Activated CD8-positive, alpha-beta T cell treated with anti-CD3 and anti-CD28 coated beads, Interleukin-2, amount 10 ng/mL, durations not matched to agents 7 days and 5 days (primary cell): ENCODE results near the gene DOK7. TPM values are rescaled to one million over a fixed set of nuclear protein-coding genes. Genes with fewer than 3 reads are reported as not detected.

Experiments used
- ATAC-seq: fragments of 150-1000 bp; cut with Tn5 transposase; one replicate; pipeline ENCODE4 v1.10.0; 2021; ENCODE audit warnings: moderate library complexity
- CTCF ChIA-PET: fragments of 350-600 bp; sonication (Branson Sonifier 250); formaldehyde crosslinking; loops from one replicate; lab custom pipeline; 2021; ENCODE audit warnings: antibody characterized with exemption; lab: Charles Lee
- POLR2A ChIA-PET: fragments of 350-600 bp; sonication (Branson Sonifier 250); formaldehyde crosslinking; loops from one replicate; lab custom pipeline; 2021; ENCODE audit warnings: antibody characterized with exemption; lab: Charles Lee
- DNase-seq: peaks from one replicate; pipeline ENCODE4 v3.0.0-alpha.2; 2020
- H3K27ac Mint-ChIP-seq: one replicate; pipeline ENCODE4 v1.8.0; 2021; ENCODE audit warnings: mild to moderate bottlenecking, mixed read lengths
- H3K27me3 Mint-ChIP-seq: one replicate; pipeline ENCODE4 v1.8.0; 2021; ENCODE audit warnings: low read depth, mixed read lengths
- H3K36me3 Mint-ChIP-seq: one replicate; pipeline ENCODE4 v1.8.0; 2021; ENCODE audit warnings: low read depth, mixed read lengths
- H3K4me1 Mint-ChIP-seq: one replicate; pipeline ENCODE4 v1.8.0; 2021; ENCODE audit warnings: low read depth, mixed read lengths
- H3K4me3 Mint-ChIP-seq: one replicate; pipeline ENCODE4 v1.8.0; 2021; ENCODE audit warnings: mild to moderate bottlenecking, mixed read lengths
- H3K9me3 Mint-ChIP-seq: one replicate; pipeline ENCODE4 v1.8.0; 2022; ENCODE audit warnings: mixed read lengths; ENCODE audit not compliant: insufficient read depth
- total RNA-seq, 2 experiments: library from RNA; stranded (reverse); gene quantifications; one replicate each; pipeline ENCODE4 v1.2.3, GENCODE V29; 2021

Gene DOK7
- total RNA-seq, 2 experiments from 2014 or later = not detected

DNA sequence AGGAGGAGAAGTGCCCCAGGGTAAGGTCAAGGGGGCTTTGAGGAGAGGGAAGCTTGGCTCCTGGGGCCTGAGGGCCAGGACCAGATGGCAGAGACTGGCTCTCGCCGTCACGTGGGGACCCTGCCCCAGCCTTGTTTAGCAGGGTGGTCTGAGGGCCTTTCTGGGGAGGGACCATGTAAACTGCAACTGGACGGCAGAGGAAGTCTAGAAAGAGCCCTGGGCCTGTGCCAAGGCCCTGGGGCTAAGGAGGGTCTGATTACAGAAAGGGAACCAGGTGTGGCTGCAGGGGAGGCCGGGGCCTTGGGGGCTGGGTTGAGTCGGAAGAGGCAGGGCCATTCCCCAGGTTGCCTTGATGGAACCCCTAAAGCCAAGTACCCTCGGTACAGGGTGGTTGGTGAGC lies 23.1 kb upstream of the DOK7 start:
- H3K27me3 Mint-ChIP-seq = no peaks in the 10 kb centered on the region
- H3K4me3 Mint-ChIP-seq = no peak overlapping the region
- ChIA-PET POLR2A (no interaction called here), CTCF (no interaction called here)
- ATAC-seq (no peak), DNase-seq (no peak)
- no peaks in the 10 kb centered on the region for H3K36me3 Mint-ChIP-seq
- H3K9me3 Mint-ChIP-seq = no peaks in the 10 kb centered on the region
- H3K27ac Mint-ChIP-seq = no peak overlapping the region
- H3K4me1 Mint-ChIP-seq = no peaks in the 10 kb centered on the region

DNA sequence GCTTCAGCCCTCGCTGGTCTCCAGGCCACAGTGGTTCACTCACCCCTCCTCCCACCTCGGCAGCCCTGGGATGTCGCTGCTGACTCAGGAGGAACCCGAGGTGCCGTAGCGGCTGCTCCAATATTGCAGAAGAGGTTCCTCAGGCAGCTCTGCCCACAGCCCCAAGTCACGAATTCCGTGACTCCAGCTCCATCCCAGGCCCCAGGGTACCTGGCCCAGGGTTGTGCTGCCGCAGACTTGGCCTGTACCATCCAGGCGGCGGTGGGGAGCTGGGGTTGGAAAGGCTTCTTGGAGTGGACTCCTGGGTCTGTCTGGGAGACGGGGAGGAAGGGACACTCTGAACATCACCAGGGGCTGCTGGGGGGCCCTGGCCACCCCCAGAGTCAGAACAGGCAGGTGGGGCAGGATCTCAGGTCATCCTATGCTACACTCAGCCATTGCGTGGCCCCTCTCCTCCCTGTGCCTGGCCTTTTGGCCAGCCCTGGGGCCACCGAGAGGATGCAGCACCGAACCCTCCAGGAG lies 22.1 kb upstream of the DOK7 start:
- no peaks in the 10 kb centered on the region for H3K27me3 Mint-ChIP-seq
- CTCF ChIA-PET = interaction anchor here (0.8 to 1.8 kb wide), 2 partner anchors 93 to 95 kb away, joined by 3 to 5 read pairs; no protein-coding TSS in a partner anchor
- H3K4me1 Mint-ChIP-seq = no peaks in the 10 kb centered on the region
- no peaks in the 10 kb centered on the region for H3K36me3 Mint-ChIP-seq
- H3K27ac Mint-ChIP-seq = no peak overlapping the region
- DNase-seq = no peak
- H3K4me3 Mint-ChIP-seq = no peak overlapping the region
- no peak for ATAC-seq
- POLR2A ChIA-PET = no interaction called here
- H3K9me3 Mint-ChIP-seq = no peaks in the 10 kb centered on the region

DNA sequence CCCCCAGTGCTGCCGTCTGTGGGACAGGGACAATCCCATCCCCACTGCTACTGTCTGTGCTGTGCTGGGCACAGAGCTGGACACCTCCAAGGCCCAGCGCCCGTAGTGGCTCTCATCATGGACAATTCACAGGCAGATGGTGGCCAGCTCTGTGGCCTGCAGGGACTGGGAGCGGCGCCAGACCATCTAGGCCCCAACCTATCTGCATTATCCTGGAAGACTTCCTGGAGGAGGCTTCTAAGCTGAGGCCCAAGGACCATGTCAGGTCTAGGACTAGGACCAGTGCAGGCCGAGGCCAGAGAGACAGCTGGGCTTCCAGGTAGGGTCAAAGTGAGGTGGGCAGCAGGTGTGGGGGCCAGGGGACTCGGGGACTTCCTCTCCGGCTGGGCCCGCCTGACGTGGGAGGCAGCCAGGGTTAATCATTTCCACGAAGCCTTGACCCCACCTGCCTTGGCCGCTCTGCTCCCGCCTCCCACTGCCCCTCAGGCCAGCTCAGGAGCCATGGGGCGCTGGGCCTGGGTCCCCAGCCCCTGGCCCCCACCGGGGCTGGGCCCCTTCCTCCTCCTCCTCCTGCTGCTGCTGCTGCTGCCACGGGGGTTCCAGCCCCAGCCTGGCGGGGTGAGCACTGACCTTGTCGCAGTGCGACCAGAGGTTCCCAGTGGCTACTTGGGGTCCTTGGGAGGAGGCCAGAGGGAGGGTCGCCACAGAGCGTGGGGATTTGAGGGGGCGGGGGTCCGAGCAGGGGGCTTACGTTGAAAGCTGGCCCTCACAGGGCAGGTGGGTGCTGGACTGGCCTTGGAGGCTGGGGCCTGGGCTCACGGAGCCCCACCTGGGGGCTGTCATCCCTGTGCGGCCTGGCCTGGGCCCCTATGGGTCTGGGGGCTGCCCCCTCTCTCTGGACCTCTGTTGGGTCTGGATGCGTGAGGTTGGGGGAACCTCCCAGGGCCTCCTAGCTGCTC lies 21.3 kb upstream of the DOK7 start, which contains the start of gene HGFAC:
Gene HGFAC, plus strand, starts transcription at position 468 of the 959 bp plus-strand sequence. Its CDS starts 34 bp downstream, at position 502.
- ATAC-seq = no peak
- no peak for DNase-seq
- no peaks in the 10 kb centered on the region for H3K9me3 Mint-ChIP-seq
- no peak within 1 kb of the TSS for H3K27ac Mint-ChIP-seq
- no peaks in the 10 kb centered on the region for H3K36me3 Mint-ChIP-seq
- no peak within 1 kb of the TSS for H3K4me3 Mint-ChIP-seq
- ChIA-PET POLR2A (no interaction called here), CTCF (interaction anchor here (0.8 to 1.8 kb wide), 3 partner anchors 94 to 334 kb away, joined by 3 to 8 read pairs (median 5); no protein-coding TSS in a partner anchor)
- H3K4me1 Mint-ChIP-seq = no peaks in the 10 kb centered on the region
- H3K27me3 Mint-ChIP-seq = no peaks in the 10 kb centered on the region

DNA sequence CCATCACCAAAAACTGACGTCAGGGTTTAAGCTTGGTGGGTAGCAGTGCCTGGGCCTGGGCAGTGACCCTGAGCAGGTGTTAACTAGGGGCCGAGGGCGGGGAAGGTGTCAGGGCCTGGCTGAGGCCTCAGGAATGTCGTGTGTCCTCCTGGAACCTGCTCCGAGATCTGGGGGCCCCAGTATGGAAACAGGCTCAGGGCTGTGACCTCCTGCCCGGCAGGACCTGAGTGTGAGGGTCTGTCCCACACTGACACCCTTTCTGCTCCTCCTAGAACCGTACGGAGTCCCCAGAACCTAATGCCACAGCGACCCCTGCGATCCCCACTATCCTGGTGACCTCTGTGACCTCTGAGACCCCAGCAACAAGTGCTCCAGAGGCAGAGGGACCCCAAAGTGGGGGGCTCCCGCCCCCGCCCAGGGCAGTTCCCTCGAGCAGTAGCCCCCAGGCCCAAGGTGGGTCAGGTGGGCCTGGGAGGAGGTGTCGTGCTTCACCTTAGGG lies 20.6 kb upstream of the DOK7 start:
- Mint-ChIP-seq H3K36me3 (no peaks in the 10 kb centered on the region), H3K9me3 (no peaks in the 10 kb centered on the region), H3K4me1 (no peaks in the 10 kb centered on the region), H3K27ac (no peak overlapping the region), H3K4me3 (no peak overlapping the region), H3K27me3 (no peaks in the 10 kb centered on the region)
- POLR2A ChIA-PET = no interaction called here
- CTCF ChIA-PET = interaction anchor here (1.4 to 1.6 kb wide), 2 partner anchors 246 to 334 kb away, joined by 6 to 8 read pairs; no protein-coding TSS in a partner anchor
- DNase-seq = no peak
- ATAC-seq = no peak

DNA sequence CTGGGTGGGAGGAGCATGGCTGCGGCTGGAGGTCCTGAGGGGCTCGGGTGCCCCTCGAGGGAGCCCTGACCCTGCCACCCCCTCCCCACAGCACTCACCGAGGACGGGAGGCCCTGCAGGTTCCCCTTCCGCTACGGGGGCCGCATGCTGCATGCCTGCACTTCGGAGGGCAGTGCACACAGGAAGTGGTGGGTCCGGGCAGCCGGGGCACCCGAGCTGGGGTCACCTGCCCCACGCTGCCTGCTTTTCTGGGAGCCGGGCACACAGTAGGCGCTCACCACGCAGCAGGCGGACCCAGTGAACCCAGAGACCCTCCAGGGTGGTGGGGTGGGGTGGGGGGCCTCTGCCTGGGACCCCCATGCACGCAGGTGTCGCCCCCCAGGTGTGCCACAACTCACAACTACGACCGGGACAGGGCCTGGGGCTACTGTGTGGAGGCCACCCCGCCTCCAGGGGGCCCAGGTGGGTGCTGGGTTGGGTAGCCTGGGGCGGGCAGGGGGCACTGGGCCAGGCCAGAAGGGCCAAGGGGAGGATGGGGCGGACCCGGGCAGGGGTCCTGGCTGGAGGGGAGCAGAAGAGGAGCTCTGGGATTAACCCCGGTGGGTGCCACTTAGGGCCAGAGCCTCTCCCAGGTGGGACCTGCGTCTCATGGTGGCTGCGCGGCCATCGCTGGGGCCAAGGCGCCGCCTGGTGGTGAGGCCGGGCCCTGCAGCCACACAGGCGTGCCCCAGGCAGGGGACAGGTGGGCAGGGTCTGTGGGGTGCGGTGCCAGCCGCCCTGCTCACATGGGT lies 20.0 kb upstream of the DOK7 start:
- Mint-ChIP-seq H3K36me3 (no peaks in the 10 kb centered on the region), H3K27me3 (no peaks in the 10 kb centered on the region), H3K4me1 (no peaks in the 10 kb centered on the region), H3K4me3 (no peak overlapping the region), H3K27ac (no peak overlapping the region), H3K9me3 (no peaks in the 10 kb centered on the region)
- DNase-seq (peak; percentile 74), ATAC-seq (peak; percentile 81)
- CTCF ChIA-PET = interaction anchor here (0.6 to 1.6 kb wide), 7 partner anchors 95 to 371 kb away, joined by 3 to 9 read pairs (median 6); no protein-coding TSS in a partner anchor
- POLR2A ChIA-PET = no interaction called here

DNA sequence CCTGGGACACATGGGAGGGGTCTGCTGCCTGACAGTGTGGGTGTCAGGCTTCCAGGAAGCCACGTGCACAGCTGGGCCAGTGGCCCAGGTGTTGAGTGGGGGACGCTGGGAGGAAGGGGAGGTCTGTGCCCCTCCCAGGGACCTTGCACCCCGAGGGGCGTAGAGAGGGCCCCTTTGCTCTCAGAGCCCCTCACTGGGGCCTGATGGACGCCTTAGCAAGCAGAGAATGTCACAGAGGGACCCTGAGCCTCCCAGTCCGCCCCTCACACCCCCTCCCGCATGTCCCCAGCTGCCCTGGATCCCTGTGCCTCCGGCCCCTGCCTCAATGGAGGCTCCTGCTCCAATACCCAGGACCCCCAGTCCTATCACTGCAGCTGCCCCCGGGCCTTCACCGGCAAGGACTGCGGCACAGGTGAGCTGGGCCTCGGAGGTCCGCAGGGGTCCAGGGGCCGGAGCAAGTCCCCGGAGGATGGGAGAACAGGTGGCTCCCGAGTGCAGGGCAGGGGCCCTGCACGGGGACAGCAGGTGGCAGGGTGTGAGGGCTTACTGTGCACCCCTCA lies 19.3 kb upstream of the DOK7 start:
- ChIA-PET POLR2A (no interaction called here), CTCF (interaction anchor here (0.7 to 1.6 kb wide), 6 partner anchors 96 to 372 kb away, joined by 3 to 9 read pairs (median 7); no protein-coding TSS in a partner anchor)
- no peak for DNase-seq
- Mint-ChIP-seq H3K27ac (no peak overlapping the region), H3K36me3 (no peaks in the 10 kb centered on the region), H3K4me3 (no peak overlapping the region), H3K27me3 (no peaks in the 10 kb centered on the region), H3K4me1 (no peaks in the 10 kb centered on the region), H3K9me3 (no peaks in the 10 kb centered on the region)
- ATAC-seq = no peak

DNA sequence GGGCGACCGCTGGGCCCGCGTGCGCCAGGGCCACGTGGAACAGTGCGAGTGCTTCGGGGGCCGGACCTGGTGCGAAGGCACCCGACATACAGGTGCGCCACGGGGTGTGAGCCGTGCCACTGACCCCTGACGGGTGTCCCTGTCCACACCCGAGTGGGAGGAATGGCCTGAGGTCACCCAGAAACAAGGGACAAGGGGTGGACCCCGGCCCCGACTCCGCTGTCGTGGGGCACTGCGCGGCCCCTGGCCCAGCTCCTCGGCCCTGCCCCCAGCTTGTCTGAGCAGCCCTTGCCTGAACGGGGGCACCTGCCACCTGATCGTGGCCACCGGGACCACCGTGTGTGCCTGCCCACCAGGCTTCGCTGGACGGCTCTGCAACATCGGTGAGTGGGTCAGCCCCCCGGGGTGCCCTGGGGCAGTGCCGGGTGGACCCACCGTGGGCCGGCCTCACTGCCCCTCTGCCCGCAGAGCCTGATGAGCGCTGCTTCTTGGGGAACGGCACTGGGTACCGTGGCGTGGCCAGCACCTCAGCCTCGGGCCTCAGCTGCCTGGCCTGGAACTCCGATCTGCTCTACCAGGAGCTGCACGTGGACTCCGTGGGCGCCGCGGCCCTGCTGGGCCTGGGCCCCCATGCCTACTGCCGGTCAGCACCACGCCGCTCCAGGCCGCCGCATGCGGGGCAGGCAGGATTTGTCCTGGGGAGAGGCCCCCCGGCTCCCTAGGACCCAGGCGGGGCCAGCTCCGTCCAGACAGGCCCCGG lies 18.6 kb upstream of the DOK7 start:
- CTCF ChIA-PET = interaction anchor here (1.5 kb wide), 1 partner anchor 99 kb away, joined by 8 read pairs; no protein-coding TSS in a partner anchor
- no peak for DNase-seq
- POLR2A ChIA-PET = no interaction called here
- Mint-ChIP-seq H3K36me3 (no peaks in the 10 kb centered on the region), H3K4me3 (no peak overlapping the region), H3K27ac (no peak overlapping the region), H3K4me1 (no peaks in the 10 kb centered on the region), H3K9me3 (no peaks in the 10 kb centered on the region), H3K27me3 (no peaks in the 10 kb centered on the region)
- no peak for ATAC-seq

DNA sequence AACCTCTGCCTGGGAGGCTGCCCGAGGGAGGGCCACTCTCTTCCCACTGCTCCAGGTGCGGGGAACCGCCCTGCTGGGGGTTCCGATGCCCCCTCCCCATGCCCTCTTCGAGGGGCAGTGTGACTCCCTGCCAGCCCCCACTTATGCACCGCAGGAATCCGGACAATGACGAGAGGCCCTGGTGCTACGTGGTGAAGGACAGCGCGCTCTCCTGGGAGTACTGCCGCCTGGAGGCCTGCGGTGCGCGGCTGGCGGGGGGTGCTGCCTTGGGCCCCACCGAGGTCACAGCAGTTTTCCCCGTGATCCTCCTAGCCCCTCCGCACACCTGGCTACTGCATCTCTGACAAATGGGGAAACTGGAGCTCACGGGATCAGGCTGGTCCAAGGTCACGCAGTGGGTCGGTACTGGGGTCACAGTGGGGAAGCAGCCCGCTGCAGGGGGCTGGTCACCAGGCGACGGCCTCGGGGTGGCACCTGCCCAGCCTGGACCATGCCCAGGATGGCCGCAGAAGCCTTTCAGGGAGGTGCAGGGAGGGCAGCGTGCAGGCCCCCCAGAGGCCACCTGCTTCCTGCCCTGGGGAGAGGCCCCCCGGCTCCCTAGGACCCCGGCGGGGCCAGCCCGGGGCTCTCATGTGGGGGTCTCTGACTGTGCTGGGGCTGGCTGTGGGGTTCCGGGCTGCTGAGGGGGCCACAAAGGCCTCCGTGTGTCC lies 17.8 kb upstream of the DOK7 start:
- H3K4me1 Mint-ChIP-seq = no peaks in the 10 kb centered on the region
- H3K36me3 Mint-ChIP-seq = no peaks in the 10 kb centered on the region
- ChIA-PET CTCF (no interaction called here), POLR2A (no interaction called here)
- ATAC-seq (no peak), DNase-seq (no peak)
- H3K9me3 Mint-ChIP-seq = no peaks in the 10 kb centered on the region
- H3K4me3 Mint-ChIP-seq = no peak overlapping the region
- H3K27me3 Mint-ChIP-seq = no peaks in the 10 kb centered on the region
- no peak overlapping the region for H3K27ac Mint-ChIP-seq

DNA sequence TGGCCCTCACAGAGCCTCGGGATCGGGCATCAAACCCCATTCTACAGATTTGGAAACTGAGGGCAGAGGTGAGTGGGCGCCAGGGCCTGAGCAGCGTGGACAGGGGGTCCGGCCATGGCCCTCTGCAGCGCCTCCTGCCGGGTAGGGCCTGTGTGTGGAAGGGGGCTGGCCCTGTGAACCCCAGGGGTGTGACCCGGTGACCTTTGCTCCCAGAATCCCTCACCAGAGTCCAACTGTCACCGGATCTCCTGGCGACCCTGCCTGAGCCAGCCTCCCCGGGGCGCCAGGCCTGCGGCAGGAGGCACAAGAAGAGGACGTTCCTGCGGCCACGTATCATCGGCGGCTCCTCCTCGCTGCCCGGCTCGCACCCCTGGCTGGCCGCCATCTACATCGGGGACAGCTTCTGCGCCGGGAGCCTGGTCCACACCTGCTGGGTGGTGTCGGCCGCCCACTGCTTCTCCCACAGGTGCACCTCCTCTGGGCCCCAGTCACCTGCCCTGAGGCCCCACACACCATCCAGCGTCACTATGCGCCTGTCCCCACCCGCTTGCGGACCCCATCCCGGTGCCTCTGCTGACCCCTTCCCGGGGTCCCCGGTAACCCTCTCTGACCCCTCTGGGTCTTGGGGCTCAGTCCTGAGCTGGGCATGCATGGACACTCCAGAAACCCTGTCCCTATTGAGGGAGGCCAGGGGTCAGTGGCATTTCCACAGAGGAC lies 17.1 kb upstream of the DOK7 start:
- H3K4me1 Mint-ChIP-seq = no peaks in the 10 kb centered on the region
- no peak for ATAC-seq
- POLR2A ChIA-PET = no interaction called here
- H3K27me3 Mint-ChIP-seq = no peaks in the 10 kb centered on the region
- CTCF ChIA-PET = no interaction called here
- H3K9me3 Mint-ChIP-seq = no peaks in the 10 kb centered on the region
- no peak overlapping the region for H3K4me3 Mint-ChIP-seq
- H3K27ac Mint-ChIP-seq = no peak overlapping the region
- no peak for DNase-seq
- no peaks in the 10 kb centered on the region for H3K36me3 Mint-ChIP-seq
